Testis (tissue), 5 donors: Measurements from ENCODE around the gene XYLT1. TPM values are rescaled to one million over a fixed set of nuclear protein-coding genes. Genes with fewer than 3 reads are reported as not detected.

ENCODE experiments used
- DNase-seq: peaks from one replicate; pipeline ENCODE4 v3.0.0-alpha.2; 2019
- H3K27ac ChIP-seq, 2 donors: fragments of 200-600 bp; sonication (generic); one replicate each; pipeline ENCODE4 v1.5.1; 2019
- H3K27me3 ChIP-seq: fragments of 200-600 bp; sonication (generic); one replicate; pipeline ENCODE4 v1.5.1; 2019
- H3K36me3 ChIP-seq: fragments of 200-600 bp; sonication (generic); one replicate; pipeline ENCODE4 v1.5.1; 2017; ENCODE audit warnings: low read depth; ENCODE audit errors: missing control alignments
- H3K4me1 ChIP-seq: fragments of 200-600 bp; sonication (generic); one replicate; pipeline ENCODE4 v1.5.1; 2019
- H3K4me3 ChIP-seq, 2 donors: fragments of 200-600 bp; sonication (generic); one replicate each; pipeline ENCODE4 v1.5.1; 2017 to 2019
- H3K9me3 ChIP-seq: fragments of 200-600 bp; sonication (generic); one replicate; pipeline ENCODE4 v1.5.1; 2017
- POLR2A ChIP-seq: fragments of 450-650 bp; IDR thresholded peaks from one replicate; pipeline ENCODE4 v1.6.1; 2017; ENCODE audit warnings: antibody characterized with exemption, mild to moderate bottlenecking, moderate library complexity
- WGBS, 2 donors: methylation state at CpG; one replicate each; pipeline ENCODE4 v1.1.5; 2018; 5-methylcytosine and 5-hydroxymethylcytosine counted together
- intact Hi-C: fragments of 100-400 bp; cut with DNase I; formaldehyde crosslinking; loops from one replicate; pipeline ENCODE4 v1.15.1; 2023; ENCODE audit warnings: low total_unique reads
- long read RNA-seq, 2 donors: transcript quantifications; one replicate each; lab custom pipeline, GENCODE V29; 2026
- polyA plus RNA-seq: library from polyadenylated mRNA; stranded (reverse); fragments of 350-450 nt; fragmentation: Illumina TruSeq; extraction: RNeasy Lipid Tissue Mini Kit (QIAGEN cat#74804); gene quantifications from one replicate; pipeline ENCODE4 v1.2.3, GENCODE V29; 2014; ENCODE audit warnings: low read depth, low replicate concordance; ENCODE audit not compliant: insufficient read depth
- total RNA-seq, 2 donors: library from RNA; depleted of rRNA; stranded (reverse); fragments of >200 nt; gene quantifications; one replicate each; pipeline ENCODE4 v1.2.3, GENCODE V29; 2016
- TF ChIP-seq, protein P1 (sequence below), 3 experiments: fragments of 450-650 bp in 2 of 3; fragments of 200-600 bp in 1 of 3; sonication (generic) in 1 of 3; IDR thresholded peaks; one replicate each; pipeline ENCODE4 v1.5.1; 2016 to 2019; ENCODE audit warnings: antibody characterized with exemption in 3 of 3, mild to moderate bottlenecking in 2 of 3, moderate library complexity in 1 of 3

The XYLT1 gene, protein sequence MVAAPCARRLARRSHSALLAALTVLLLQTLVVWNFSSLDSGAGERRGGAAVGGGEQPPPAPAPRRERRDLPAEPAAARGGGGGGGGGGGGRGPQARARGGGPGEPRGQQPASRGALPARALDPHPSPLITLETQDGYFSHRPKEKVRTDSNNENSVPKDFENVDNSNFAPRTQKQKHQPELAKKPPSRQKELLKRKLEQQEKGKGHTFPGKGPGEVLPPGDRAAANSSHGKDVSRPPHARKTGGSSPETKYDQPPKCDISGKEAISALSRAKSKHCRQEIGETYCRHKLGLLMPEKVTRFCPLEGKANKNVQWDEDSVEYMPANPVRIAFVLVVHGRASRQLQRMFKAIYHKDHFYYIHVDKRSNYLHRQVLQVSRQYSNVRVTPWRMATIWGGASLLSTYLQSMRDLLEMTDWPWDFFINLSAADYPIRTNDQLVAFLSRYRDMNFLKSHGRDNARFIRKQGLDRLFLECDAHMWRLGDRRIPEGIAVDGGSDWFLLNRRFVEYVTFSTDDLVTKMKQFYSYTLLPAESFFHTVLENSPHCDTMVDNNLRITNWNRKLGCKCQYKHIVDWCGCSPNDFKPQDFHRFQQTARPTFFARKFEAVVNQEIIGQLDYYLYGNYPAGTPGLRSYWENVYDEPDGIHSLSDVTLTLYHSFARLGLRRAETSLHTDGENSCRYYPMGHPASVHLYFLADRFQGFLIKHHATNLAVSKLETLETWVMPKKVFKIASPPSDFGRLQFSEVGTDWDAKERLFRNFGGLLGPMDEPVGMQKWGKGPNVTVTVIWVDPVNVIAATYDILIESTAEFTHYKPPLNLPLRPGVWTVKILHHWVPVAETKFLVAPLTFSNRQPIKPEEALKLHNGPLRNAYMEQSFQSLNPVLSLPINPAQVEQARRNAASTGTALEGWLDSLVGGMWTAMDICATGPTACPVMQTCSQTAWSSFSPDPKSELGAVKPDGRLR
- 10 to 100 TPM; 13.6 to 20.7 TPM for total RNA-seq
- polyA plus RNA-seq, result 6.5 TPM
- long read RNA-seq, donor 1, result 0 reads
- long read RNA-seq, donor 2, result 0 reads

DNA sequence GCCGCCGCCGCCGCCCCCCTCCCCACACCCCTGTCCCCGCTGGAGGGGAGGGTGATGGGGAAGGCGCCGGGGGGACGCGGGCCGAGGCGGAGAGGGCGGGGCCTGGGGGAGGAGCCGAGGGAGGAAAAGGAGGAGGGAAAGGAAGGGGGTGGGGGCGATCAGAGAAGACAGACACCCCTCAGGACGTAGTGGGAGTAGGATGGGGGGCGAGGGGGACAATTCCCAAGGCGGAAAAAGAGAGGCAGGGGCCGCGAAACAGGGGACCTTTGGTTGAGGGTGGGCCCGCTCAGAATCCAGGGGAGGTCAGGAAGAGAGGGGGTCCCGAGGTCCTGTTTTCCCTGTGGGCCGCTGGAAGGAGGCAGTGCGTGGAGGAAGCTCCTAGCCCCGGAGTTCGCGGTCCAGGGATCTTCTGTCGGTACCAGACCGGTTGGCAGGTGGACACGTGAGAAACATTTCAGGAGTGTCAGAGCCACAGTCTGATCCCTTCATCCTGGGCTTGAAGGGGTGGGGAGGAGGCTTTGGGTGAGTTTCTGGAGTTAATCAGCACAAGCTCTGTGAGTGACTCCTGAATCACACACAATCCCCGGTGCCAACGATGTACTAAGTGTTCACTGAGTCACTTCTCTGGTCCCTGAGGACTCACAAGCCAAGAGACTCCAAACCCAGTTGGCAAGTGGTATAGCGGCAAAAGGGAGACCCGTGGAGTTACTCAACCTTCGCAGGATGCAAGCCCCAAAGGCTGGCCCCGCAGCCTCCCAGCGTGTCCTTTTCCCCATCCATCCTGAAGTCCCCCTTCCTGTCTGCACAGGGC is at the start of gene XYLT1:
TSS of gene XYLT1 (minus strand) at position 53 of the 811 bp plus-strand sequence. CDS start 164 bp downstream, outside the sequence.
- Histone ChIP-seq H3K27ac (peak within 1 kb of the TSS; percentile 71 to 89), H3K27me3 (no peaks in the 10 kb centered on the region), H3K4me1 (peaks cover 19% of the 10 kb centered on the region), H3K36me3 (no peaks in the 10 kb centered on the region), H3K9me3 (no peaks in the 10 kb centered on the region), H3K4me3 (peak within 1 kb of the TSS; percentile 66 to 72)
- 5% methylated on average over 31 to 32 of the region's 36 CpGs for WGBS, 2 donors
- peak; percentile 75 for DNase-seq
- TF ChIP-seq, protein P1, sequence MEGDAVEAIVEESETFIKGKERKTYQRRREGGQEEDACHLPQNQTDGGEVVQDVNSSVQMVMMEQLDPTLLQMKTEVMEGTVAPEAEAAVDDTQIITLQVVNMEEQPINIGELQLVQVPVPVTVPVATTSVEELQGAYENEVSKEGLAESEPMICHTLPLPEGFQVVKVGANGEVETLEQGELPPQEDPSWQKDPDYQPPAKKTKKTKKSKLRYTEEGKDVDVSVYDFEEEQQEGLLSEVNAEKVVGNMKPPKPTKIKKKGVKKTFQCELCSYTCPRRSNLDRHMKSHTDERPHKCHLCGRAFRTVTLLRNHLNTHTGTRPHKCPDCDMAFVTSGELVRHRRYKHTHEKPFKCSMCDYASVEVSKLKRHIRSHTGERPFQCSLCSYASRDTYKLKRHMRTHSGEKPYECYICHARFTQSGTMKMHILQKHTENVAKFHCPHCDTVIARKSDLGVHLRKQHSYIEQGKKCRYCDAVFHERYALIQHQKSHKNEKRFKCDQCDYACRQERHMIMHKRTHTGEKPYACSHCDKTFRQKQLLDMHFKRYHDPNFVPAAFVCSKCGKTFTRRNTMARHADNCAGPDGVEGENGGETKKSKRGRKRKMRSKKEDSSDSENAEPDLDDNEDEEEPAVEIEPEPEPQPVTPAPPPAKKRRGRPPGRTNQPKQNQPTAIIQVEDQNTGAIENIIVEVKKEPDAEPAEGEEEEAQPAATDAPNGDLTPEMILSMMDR (IDR thresholded peaks at IDR 0.05), result no peak
- TF ChIP-seq POLR2A, result no peak
- intact Hi-C loops, result no loop called here

DNA sequence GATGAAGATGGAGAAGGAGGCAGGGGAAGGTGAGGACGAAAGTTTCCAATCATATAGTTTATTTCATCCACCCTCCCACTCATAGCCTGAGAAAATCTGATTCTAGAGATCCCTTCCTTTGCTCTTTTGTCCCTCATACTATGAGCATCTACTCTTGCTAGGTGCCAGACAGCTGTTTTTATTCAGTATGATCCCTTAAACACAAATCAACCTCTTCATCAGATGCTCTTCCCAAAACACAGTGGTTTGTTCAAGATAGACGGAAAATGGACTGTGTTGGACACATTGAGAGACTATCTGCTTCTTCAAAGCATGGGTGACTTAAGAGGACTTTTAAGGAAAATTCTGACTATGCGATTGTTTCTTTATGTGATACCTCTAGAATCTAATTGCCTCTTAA is 49.4 kb upstream of the XYLT1 start:
- Histone ChIP-seq H3K36me3 (no peaks in the 10 kb centered on the region), H3K27ac (no peak overlapping the region), H3K27me3 (no peaks in the 10 kb centered on the region), H3K4me1 (no peaks in the 10 kb centered on the region), H3K4me3 (no peak overlapping the region), H3K9me3 (no peaks in the 10 kb centered on the region)
- 87% methylated on average over 3 of the region's 3 CpGs for WGBS, 2 donors
- no peak for DNase-seq
- no peak for TF ChIP-seq POLR2A
- TF ChIP-seq, protein P1 (IDR thresholded peaks at IDR 0.05), result no peak
- intact Hi-C loops, result no loop called here

DNA sequence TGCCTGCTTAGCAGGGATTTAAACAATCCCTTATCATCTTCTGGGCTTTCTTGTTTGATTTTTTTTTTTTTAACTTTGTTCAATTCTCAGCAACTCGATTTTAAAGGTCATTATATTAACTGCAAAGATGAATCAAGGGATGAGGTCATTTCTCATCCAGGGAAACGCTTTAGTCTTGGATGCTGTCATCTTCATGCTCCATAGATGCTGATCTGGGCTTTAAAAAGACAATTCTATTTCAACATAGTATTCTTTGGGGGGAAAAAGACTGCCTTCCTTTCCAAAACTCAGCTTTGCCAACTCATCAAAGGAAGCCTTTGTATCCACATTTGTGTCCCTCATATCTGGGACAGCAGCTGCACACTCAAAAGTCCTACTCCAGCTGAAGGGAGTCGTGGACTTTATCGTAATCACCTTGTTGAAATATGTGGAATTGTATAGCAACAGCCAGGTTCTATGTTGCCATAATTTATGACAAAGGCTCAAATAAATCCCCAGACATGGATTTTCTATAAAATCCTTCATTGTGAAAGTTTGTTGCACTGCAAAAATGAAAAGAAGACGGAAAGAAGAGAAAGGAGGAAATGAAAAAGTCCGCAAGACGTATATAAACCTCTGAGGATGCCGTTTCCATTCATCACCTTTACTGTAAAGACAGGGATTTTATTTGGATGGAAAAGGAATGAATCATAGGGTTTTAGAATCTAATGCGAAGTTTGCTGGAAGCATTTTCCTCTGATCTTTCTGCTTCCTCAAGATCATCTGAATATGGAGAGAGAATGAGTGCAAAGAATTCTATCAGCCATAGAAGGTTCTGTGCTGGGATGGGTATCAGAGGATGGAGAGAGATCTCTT is 48.6 kb upstream of the XYLT1 start:
- no peak for DNase-seq
- Histone ChIP-seq H3K4me3 (no peak overlapping the region), H3K4me1 (no peaks in the 10 kb centered on the region), H3K27me3 (no peaks in the 10 kb centered on the region), H3K27ac (no peak overlapping the region), H3K36me3 (no peaks in the 10 kb centered on the region), H3K9me3 (no peaks in the 10 kb centered on the region)
- 63 to 65% methylated on average over 9 of the region's 9 CpGs for WGBS, 2 donors
- no peak for TF ChIP-seq POLR2A
- TF ChIP-seq, protein P1 (IDR thresholded peaks at IDR 0.05), result no peak
- intact Hi-C loops, result no loop called here

GRCh38 chr16:17518441-17518840 is 47.7 kb upstream of the XYLT1 start:
- no peaks in the 10 kb centered on the region for H3K36me3 ChIP-seq
- no peak overlapping the region for H3K4me3 ChIP-seq
- 33 to 37% methylated on average over 3 of the region's 3 CpGs for WGBS, 2 donors
- no peaks in the 10 kb centered on the region for H3K27me3 ChIP-seq
- H3K4me1 ChIP-seq, result no peaks in the 10 kb centered on the region
- H3K9me3 ChIP-seq, result no peaks in the 10 kb centered on the region
- TF ChIP-seq, protein P1 (IDR thresholded peaks at IDR 0.05), result no peak
- no peak for TF ChIP-seq POLR2A
- no peak overlapping the region for H3K27ac ChIP-seq
- intact Hi-C loops, result no loop called here
- DNase-seq, result no peak
